Neural progenitor cell (in vitro differentiated cells): ENCODE results near the gene APCDD1L. TPM values are rescaled to one million over a fixed set of nuclear protein-coding genes. Genes with fewer than 3 reads are reported as not detected.

Experiments used
- DNase-seq: peaks from one replicate; pipeline ENCODE4 v3.0.0-alpha.2; 2016; ENCODE audit warnings: low spot score
- H2AFZ ChIP-seq: fragments of 200-600 bp; sonication (generic); replicated peaks from 2 replicates; pipeline ENCODE4 v1.6.1; 2016; ENCODE audit warnings: antibody characterized with exemption
- H3F3A ChIP-seq: fragments of 200-600 bp; sonication (generic); 2 replicates; pipeline ENCODE4 v1.6.1; 2016; ENCODE audit warnings: antibody characterized with exemption, low read depth
- H3K27ac ChIP-seq: fragments of 200-600 bp; sonication (generic); 2 replicates; pipeline ENCODE4 v1.5.1; 2016; ENCODE audit warnings: mild to moderate bottlenecking
- H3K27me3 ChIP-seq: fragments of 200-600 bp; sonication (generic); 2 replicates; pipeline ENCODE4 v1.6.1; 2016; ENCODE audit warnings: mild to moderate bottlenecking, moderate library complexity
- H3K36me3 ChIP-seq: fragments of 200-600 bp; sonication (generic); 2 replicates; pipeline ENCODE4 v1.5.1; 2016
- H3K4me1 ChIP-seq: fragments of 200-600 bp; sonication (generic); 2 replicates; pipeline ENCODE4 v1.6.1; 2016; ENCODE audit warnings: mixed run types
- H3K4me2 ChIP-seq: fragments of 200-600 bp; sonication (generic); 2 replicates; pipeline ENCODE4 v1.6.1; 2016
- H3K4me3 ChIP-seq: fragments of 200-600 bp; sonication (generic); 2 replicates; pipeline ENCODE4 v1.5.1; 2016
- H3K79me2 ChIP-seq: fragments of 200-600 bp; sonication (generic); 2 replicates; pipeline ENCODE4 v1.6.1; 2016; ENCODE audit warnings: low read depth
- H3K9ac ChIP-seq: fragments of 200-600 bp; sonication (generic); 2 replicates; pipeline ENCODE4 v1.6.1; 2016
- H3K9me3 ChIP-seq: fragments of 200-600 bp; sonication (generic); 2 replicates; pipeline ENCODE4 v1.5.1; 2016; ENCODE audit warnings: low read depth
- H4K20me1 ChIP-seq: fragments of 200-600 bp; sonication (generic); 2 replicates; pipeline ENCODE4 v1.6.1; 2016; ENCODE audit warnings: low read depth
- H3K27ac Mint-ChIP-seq: 3 replicates; pipeline ENCODE4 v1.8.0; 2021; ENCODE audit warnings: mixed read lengths
- H3K27me3 Mint-ChIP-seq: 2 replicates; pipeline ENCODE4 v1.8.0; 2022; ENCODE audit warnings: low read depth, mild to moderate bottlenecking, inconsistent platforms, moderate library complexity, mixed read lengths; ENCODE audit not compliant: insufficient read depth
- H3K36me3 Mint-ChIP-seq: 3 replicates; pipeline ENCODE4 v1.8.0; 2021; ENCODE audit warnings: mixed read lengths
- H3K4me1 Mint-ChIP-seq: 3 replicates; pipeline ENCODE4 v1.8.0; 2021; ENCODE audit warnings: mixed read lengths
- H3K4me3 Mint-ChIP-seq: 3 replicates; pipeline ENCODE4 v1.8.0; 2021; ENCODE audit warnings: mild to moderate bottlenecking, moderate library complexity, mixed read lengths
- H3K9me3 Mint-ChIP-seq: 3 replicates; pipeline ENCODE4 v1.8.0; 2020; ENCODE audit warnings: mixed read lengths
- CTCF ChIP-seq: fragments of 200-600 bp; sonication (generic); IDR thresholded peaks from 2 replicates; pipeline ENCODE4 v1.5.1; 2017; ENCODE audit warnings: antibody characterized with exemption, mild to moderate bottlenecking
- EZH2 ChIP-seq: fragments of 200-600 bp; sonication (generic); IDR thresholded peaks from 2 replicates; pipeline ENCODE4 v1.6.1; 2017; ENCODE audit warnings: antibody characterized with exemption, mild to moderate bottlenecking, moderate library complexity
- EZH2phosphoT487 ChIP-seq: fragments of 200-600 bp; sonication (generic); IDR thresholded peaks from 2 replicates; pipeline ENCODE4 v1.6.1; 2017; ENCODE audit warnings: antibody characterized with exemption
- total RNA-seq: library from RNA; depleted of rRNA; stranded (reverse); fragments of >200 nt; gene quantifications from 2 replicates; pipeline ENCODE4 v1.2.3, GENCODE V29; 2015; ENCODE audit warnings: low replicate concordance

Gene APCDD1L
- total RNA-seq, 1 donor from 2014 or later, result not detected

- Histone ChIP-seq H3K79me2 (no peaks in the 10 kb centered on the region), H3K36me3 (no peaks in the 10 kb centered on the region), H3K4me3 (no peak overlapping the region), H4K20me1 (no peaks in the 10 kb centered on the region), H3K9me3 (no peaks in the 10 kb centered on the region), H3F3A (no peaks in the 10 kb centered on the region), H3K27ac (no peak overlapping the region), H3K9ac (no peak overlapping the region), H2AFZ (no peak overlapping the region), H3K4me2 (no peak overlapping the region), H3K4me1 (peaks cover 10% of the 10 kb centered on the region), H3K27me3 (no peaks in the 10 kb centered on the region)
- Mint-ChIP-seq H3K4me3 (peak overlapping the region; percentile 5), H3K36me3 (no peaks in the 10 kb centered on the region), H3K9me3 (peaks cover 3% of the 10 kb centered on the region), H3K27me3 (peaks cover 2% of the 10 kb centered on the region), H3K4me1 (peaks cover 20% of the 10 kb centered on the region), H3K27ac (no peak overlapping the region)
- TF ChIP-seq EZH2 (no peak), EZH2phosphoT487 (no peak), CTCF (no peak)
- DNase-seq, result no peak
Observed at GRCh38 chr20:58554541-58554940, 39.3 kb upstream of the APCDD1L start.

- no peak overlapping the region for H3K27ac ChIP-seq
- H3K36me3 ChIP-seq, result no peaks in the 10 kb centered on the region
- Mint-ChIP-seq H3K4me3 (no peak overlapping the region), H3K27me3 (peaks cover 2% of the 10 kb centered on the region), H3K36me3 (no peaks in the 10 kb centered on the region), H3K4me1 (peaks cover 20% of the 10 kb centered on the region), H3K9me3 (peaks cover 3% of the 10 kb centered on the region), H3K27ac (no peak overlapping the region)
- TF ChIP-seq EZH2phosphoT487, result no peak
- DNase-seq, result no peak
- H3F3A ChIP-seq, result no peaks in the 10 kb centered on the region
- no peaks in the 10 kb centered on the region for H4K20me1 ChIP-seq
- H3K4me2 ChIP-seq, result no peak overlapping the region
- no peak overlapping the region for H2AFZ ChIP-seq
- no peak overlapping the region for H3K4me3 ChIP-seq
- H3K9me3 ChIP-seq, result no peaks in the 10 kb centered on the region
- H3K27me3 ChIP-seq, result no peaks in the 10 kb centered on the region
- H3K9ac ChIP-seq, result no peak overlapping the region
- H3K4me1 ChIP-seq, result peaks cover 10% of the 10 kb centered on the region
- no peaks in the 10 kb centered on the region for H3K79me2 ChIP-seq
Observed at GRCh38 chr20:58553841-58554240, 38.6 kb upstream of the APCDD1L start.

- no peaks in the 10 kb centered on the region for H3K9me3 ChIP-seq
- no peak overlapping the region for H3K4me3 Mint-ChIP-seq
- H3F3A ChIP-seq, result no peaks in the 10 kb centered on the region
- H3K4me2 ChIP-seq, result no peak overlapping the region
- TF ChIP-seq EZH2 (no peak), EZH2phosphoT487 (no peak), CTCF (no peak)
- no peaks in the 10 kb centered on the region for H3K36me3 ChIP-seq
- no peak overlapping the region for H3K4me3 ChIP-seq
- H3K27me3 Mint-ChIP-seq, result peaks cover 2% of the 10 kb centered on the region
- no peak overlapping the region for H3K27ac Mint-ChIP-seq
- H3K9me3 Mint-ChIP-seq, result peaks cover 3% of the 10 kb centered on the region
- H3K4me1 Mint-ChIP-seq, result peaks cover 20% of the 10 kb centered on the region
- H3K79me2 ChIP-seq, result no peaks in the 10 kb centered on the region
- no peak overlapping the region for H3K9ac ChIP-seq
- no peaks in the 10 kb centered on the region for H3K36me3 Mint-ChIP-seq
- H3K4me1 ChIP-seq, result peaks cover 10% of the 10 kb centered on the region
- no peaks in the 10 kb centered on the region for H4K20me1 ChIP-seq
- no peaks in the 10 kb centered on the region for H3K27me3 ChIP-seq
- DNase-seq, result no peak
- no peak overlapping the region for H3K27ac ChIP-seq
- H2AFZ ChIP-seq, result no peak overlapping the region
Observed at GRCh38 chr20:58553166-58553696, 38.0 kb upstream of the APCDD1L start.

- no peaks in the 10 kb centered on the region for H3K27me3 ChIP-seq
- H3K4me3 ChIP-seq, result no peak overlapping the region
- no peak overlapping the region for H3K27ac Mint-ChIP-seq
- H2AFZ ChIP-seq, result no peak overlapping the region
- no peak overlapping the region for H3K9ac ChIP-seq
- H3K4me3 Mint-ChIP-seq, result no peak overlapping the region
- peaks cover 10% of the 10 kb centered on the region for H3K4me1 ChIP-seq
- H3K4me2 ChIP-seq, result no peak overlapping the region
- H3K79me2 ChIP-seq, result no peaks in the 10 kb centered on the region
- H3K4me1 Mint-ChIP-seq, result peaks cover 23% of the 10 kb centered on the region
- peaks cover 2% of the 10 kb centered on the region for H3K27me3 Mint-ChIP-seq
- H3K36me3 Mint-ChIP-seq, result no peaks in the 10 kb centered on the region
- no peak overlapping the region for H3K27ac ChIP-seq
- TF ChIP-seq EZH2phosphoT487 (no peak), EZH2 (no peak), CTCF (no peak)
- H3K9me3 ChIP-seq, result no peaks in the 10 kb centered on the region
- DNase-seq, result no peak
- H3F3A ChIP-seq, result no peaks in the 10 kb centered on the region
- no peaks in the 10 kb centered on the region for H4K20me1 ChIP-seq
- peaks cover 3% of the 10 kb centered on the region for H3K9me3 Mint-ChIP-seq
- H3K36me3 ChIP-seq, result no peaks in the 10 kb centered on the region
Observed at GRCh38 chr20:58552366-58552934, 37.3 kb upstream of the APCDD1L start.
